Endodermal cell (in vitro differentiated cells): Measurements from ENCODE around the gene CAMK2B. TPM values are rescaled to one million over a fixed set of nuclear protein-coding genes. Genes with fewer than 3 reads are reported as not detected.

Source experiments
- DNase-seq: peaks from one replicate; pipeline ENCODE4 v3.0.0-alpha.2; 2017
- H3K27ac ChIP-seq: 2 replicates; pipeline ENCODE4 v1.5.1; 2013; ENCODE audit warnings: mild to moderate bottlenecking, low read depth, low read length, moderate library complexity
- H3K27me3 ChIP-seq: 2 replicates; pipeline ENCODE4 v1.6.1; 2013; ENCODE audit warnings: mild to moderate bottlenecking, low read length, moderate library complexity; ENCODE audit not compliant: insufficient read depth, control insufficient read depth, poor library complexity, severe bottlenecking
- H3K36me3 ChIP-seq: 2 replicates; pipeline ENCODE4 v1.7.0; 2013; ENCODE audit warnings: mild to moderate bottlenecking, low read length, moderate library complexity; ENCODE audit not compliant: control insufficient read depth, insufficient read depth
- H3K4me1 ChIP-seq: one replicate; pipeline ENCODE4 v1.7.0; 2013; ENCODE audit warnings: low read length; ENCODE audit not compliant: control insufficient read depth, insufficient read depth
- H3K4me3 ChIP-seq: 2 replicates; pipeline ENCODE4 v1.5.1; 2013; ENCODE audit warnings: mild to moderate bottlenecking, low read length, moderate library complexity
- H3K9ac ChIP-seq: 2 replicates; pipeline ENCODE4 v1.6.1; 2013; ENCODE audit warnings: mild to moderate bottlenecking, low read length, moderate library complexity; ENCODE audit not compliant: poor library complexity, severe bottlenecking; ENCODE audit errors: extremely low read depth
- H3K9me3 ChIP-seq: 2 replicates; pipeline ENCODE4 v1.6.1; 2013; ENCODE audit warnings: mild to moderate bottlenecking, low read length, moderate library complexity; ENCODE audit not compliant: control insufficient read depth
- H3K27ac Mint-ChIP-seq: 2 replicates; pipeline ENCODE4 v1.8.0; 2020; ENCODE audit warnings: mixed read lengths
- H3K27me3 Mint-ChIP-seq: 2 replicates; pipeline ENCODE4 v1.8.0; 2021; ENCODE audit warnings: mild to moderate bottlenecking, mixed read lengths; ENCODE audit not compliant: insufficient read depth
- H3K36me3 Mint-ChIP-seq: 2 replicates; pipeline ENCODE4 v1.8.0; 2020; ENCODE audit warnings: low read depth, mixed read lengths
- H3K4me1 Mint-ChIP-seq: 2 replicates; pipeline ENCODE4 v1.8.0; 2020; ENCODE audit warnings: mixed read lengths
- H3K4me3 Mint-ChIP-seq: 2 replicates; pipeline ENCODE4 v1.8.0; 2020; ENCODE audit warnings: mild to moderate bottlenecking, moderate library complexity, mixed read lengths
- H3K9me3 Mint-ChIP-seq: 2 replicates; pipeline ENCODE4 v1.8.0; 2020; ENCODE audit warnings: mild to moderate bottlenecking, mixed read lengths
- WGBS, 2 experiments: methylation state at CpG; one replicate each; pipeline versions ENCODE4 v1.1.5 to v1.1.7; 2013; ENCODE audit warnings: missing lambda C conversion rate in 2 of 2, mixed read lengths in 1 of 2; ENCODE audit not compliant: insufficient coverage in 1 of 2, insufficient read length in 1 of 2; 5-methylcytosine and 5-hydroxymethylcytosine counted together
- total RNA-seq, 2 donors: library from RNA; stranded (reverse); fragmentation: NEBNext Ultra II Directional in 1 of 2; extraction: Animal tissue kit (Norgen Biotek cat#: 25700) in 1 of 2; gene quantifications; 2 replicates in 1 of 2; 3 replicates in 1 of 2; pipeline ENCODE4 v1.2.1, GENCODE V29; 2021
- TF ChIP-seq, protein P1 (sequence below): fragments of 200-600 bp; sonication (generic); conservative IDR thresholded peaks from 2 replicates; pipeline ENCODE4 v1.5.0; 2021; ENCODE audit warnings: antibody characterized with exemption, mild to moderate bottlenecking

CAMK2B gene
- total RNA-seq, 2 donors from 2014 or later, result 0.26 TPM; not detected in 1

DNA sequence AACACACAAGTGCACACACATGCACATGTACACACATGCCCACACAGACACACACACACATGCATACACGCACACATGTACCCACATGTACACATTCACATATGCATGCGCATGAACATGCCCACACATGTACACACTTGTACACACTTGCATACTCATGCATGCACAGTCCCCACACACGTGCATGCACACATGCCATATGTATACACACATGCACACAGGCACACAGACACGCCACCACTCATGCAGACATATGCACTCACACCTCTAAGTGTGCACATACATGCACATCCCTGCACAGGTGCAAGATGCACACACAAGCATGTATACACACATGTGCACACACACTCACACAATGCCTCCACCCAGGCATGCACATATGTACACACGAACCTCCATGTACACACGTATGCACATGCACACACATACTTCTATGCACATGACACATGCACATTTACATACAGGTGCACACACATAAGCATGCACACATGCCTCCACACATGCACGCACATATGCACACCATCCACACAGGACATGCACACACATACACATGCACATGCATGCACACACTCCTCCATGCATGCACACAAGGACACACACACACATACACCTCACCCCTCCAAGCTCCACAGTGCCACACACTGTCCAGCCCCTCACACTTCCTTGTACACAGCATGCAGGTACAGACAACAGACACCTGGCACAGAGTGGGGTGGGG, 78.8 kb downstream of the CAMK2B start:
- TF ChIP-seq, protein P1, sequence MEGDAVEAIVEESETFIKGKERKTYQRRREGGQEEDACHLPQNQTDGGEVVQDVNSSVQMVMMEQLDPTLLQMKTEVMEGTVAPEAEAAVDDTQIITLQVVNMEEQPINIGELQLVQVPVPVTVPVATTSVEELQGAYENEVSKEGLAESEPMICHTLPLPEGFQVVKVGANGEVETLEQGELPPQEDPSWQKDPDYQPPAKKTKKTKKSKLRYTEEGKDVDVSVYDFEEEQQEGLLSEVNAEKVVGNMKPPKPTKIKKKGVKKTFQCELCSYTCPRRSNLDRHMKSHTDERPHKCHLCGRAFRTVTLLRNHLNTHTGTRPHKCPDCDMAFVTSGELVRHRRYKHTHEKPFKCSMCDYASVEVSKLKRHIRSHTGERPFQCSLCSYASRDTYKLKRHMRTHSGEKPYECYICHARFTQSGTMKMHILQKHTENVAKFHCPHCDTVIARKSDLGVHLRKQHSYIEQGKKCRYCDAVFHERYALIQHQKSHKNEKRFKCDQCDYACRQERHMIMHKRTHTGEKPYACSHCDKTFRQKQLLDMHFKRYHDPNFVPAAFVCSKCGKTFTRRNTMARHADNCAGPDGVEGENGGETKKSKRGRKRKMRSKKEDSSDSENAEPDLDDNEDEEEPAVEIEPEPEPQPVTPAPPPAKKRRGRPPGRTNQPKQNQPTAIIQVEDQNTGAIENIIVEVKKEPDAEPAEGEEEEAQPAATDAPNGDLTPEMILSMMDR, result no peak
- Histone ChIP-seq H3K4me1 (no peaks in the 10 kb centered on the region), H3K27ac (no peak overlapping the region), H3K27me3 (no peaks in the 10 kb centered on the region), H3K36me3 (no peaks in the 10 kb centered on the region), H3K9ac (no peak overlapping the region), H3K9me3 (no peaks in the 10 kb centered on the region), H3K4me3 (no peak overlapping the region)
- Mint-ChIP-seq H3K9me3 (no peaks in the 10 kb centered on the region), H3K36me3 (no peaks in the 10 kb centered on the region), H3K4me1 (no peaks in the 10 kb centered on the region), H3K27ac (no peak overlapping the region), H3K27me3 (no peaks in the 10 kb centered on the region), H3K4me3 (no peak overlapping the region)
- no peak for DNase-seq
- whole genome bisulfite sequencing, 2 experiments, result 88 to 89% methylated on average over 6 to 7 of the region's 7 CpGs

DNA sequence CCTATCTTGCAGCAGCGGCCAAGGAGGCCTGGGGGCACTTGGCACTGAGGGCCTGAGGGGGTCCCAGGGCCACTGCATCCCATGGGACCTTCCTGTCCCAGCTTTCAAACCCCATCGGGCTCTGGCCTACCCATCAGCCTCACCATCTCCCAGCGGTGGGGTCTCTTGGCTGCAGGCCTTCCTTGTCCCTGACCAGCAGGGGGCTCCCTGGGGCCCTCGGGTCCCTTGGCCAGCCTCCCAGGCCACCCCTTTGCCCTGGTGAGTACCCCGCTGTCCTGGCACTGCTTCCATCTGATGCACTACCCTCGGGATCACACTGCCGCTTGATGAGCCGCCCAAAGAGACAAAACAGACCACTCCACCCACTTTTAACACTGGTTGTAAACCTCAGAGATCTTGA, 81.1 kb downstream of the CAMK2B start:
- H3K27ac ChIP-seq, result no peak overlapping the region
- no peaks in the 10 kb centered on the region for H3K36me3 ChIP-seq
- WGBS, 2 experiments, result 69 to 79% methylated on average over 5 to 8 of the region's 8 CpGs
- H3K9me3 ChIP-seq, result no peaks in the 10 kb centered on the region
- H3K9me3 Mint-ChIP-seq, result no peaks in the 10 kb centered on the region
- no peaks in the 10 kb centered on the region for H3K27me3 Mint-ChIP-seq
- peaks cover 5% of the 10 kb centered on the region for H3K4me1 Mint-ChIP-seq
- no peaks in the 10 kb centered on the region for H3K27me3 ChIP-seq
- H3K4me3 ChIP-seq, result no peak overlapping the region
- DNase-seq, result peak; percentile 83
- H3K9ac ChIP-seq, result no peak overlapping the region
- no peaks in the 10 kb centered on the region for H3K36me3 Mint-ChIP-seq
- TF ChIP-seq, protein P1, result peak; percentile 80
- no peak overlapping the region for H3K27ac Mint-ChIP-seq
- no peak overlapping the region for H3K4me3 Mint-ChIP-seq
- H3K4me1 ChIP-seq, result peaks cover 5% of the 10 kb centered on the region

DNA sequence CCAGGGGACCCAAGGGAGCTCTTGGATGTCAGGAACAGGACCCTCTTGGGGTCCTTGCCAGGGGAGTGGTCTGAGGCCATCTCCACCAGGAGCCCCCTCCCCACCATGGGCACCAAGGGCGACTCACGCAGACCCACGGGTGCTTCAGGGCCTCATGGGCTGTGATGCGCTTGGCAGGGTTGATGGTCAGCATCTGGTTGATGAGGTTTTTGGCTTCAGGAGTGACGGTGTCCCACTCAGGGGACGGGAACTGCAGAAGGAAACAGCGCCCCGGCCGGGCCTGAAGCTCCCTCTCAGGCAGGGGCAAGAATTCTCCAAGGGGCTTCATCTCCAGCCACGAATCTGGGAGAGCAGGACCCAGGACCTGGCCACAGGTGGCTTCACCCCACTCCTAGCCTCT, 83.3 kb downstream of the CAMK2B start:
- 92 to 93% methylated on average over 7 to 10 of the region's 10 CpGs for WGBS, 2 experiments
- Histone ChIP-seq H3K36me3 (no peaks in the 10 kb centered on the region), H3K27ac (no peak overlapping the region), H3K9ac (no peak overlapping the region), H3K9me3 (no peaks in the 10 kb centered on the region), H3K27me3 (no peaks in the 10 kb centered on the region), H3K4me1 (peaks cover 5% of the 10 kb centered on the region), H3K4me3 (no peak overlapping the region)
- H3K27ac Mint-ChIP-seq, result no peak overlapping the region
- TF ChIP-seq, protein P1, result no peak
- H3K4me1 Mint-ChIP-seq, result peaks cover 5% of the 10 kb centered on the region
- H3K9me3 Mint-ChIP-seq, result no peaks in the 10 kb centered on the region
- no peak for DNase-seq
- H3K36me3 Mint-ChIP-seq, result no peaks in the 10 kb centered on the region
- H3K27me3 Mint-ChIP-seq, result no peaks in the 10 kb centered on the region
- no peak overlapping the region for H3K4me3 Mint-ChIP-seq
